ENCODE measurements around the gene SAPCD1.
A peak's percentile ranks its signal among the peaks of the same experiment; 100 is the strongest.

The SAPCD1 gene

DNA sequence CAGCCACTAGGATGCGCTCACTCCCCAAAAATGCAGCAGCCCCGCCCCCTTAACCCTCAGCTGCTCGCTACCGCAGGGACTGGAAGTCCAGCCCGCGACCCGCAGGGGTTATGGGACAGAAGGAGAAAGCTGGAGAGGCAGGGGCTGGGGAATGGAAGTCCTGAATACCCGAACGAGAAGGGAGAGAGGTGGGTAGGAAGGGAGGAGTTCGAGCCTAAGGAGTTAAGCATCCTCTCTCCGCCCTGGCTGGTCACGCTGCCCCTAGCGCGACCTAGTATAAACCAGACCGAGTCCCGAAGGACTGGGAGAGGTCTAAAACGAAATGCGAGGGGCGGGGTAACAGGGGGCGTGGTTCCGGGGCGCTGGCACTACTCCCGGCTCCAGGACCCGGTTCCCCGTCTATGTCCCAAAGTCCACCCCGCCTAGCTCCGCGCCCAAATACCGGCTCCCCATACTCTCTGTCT is 32.9 kb upstream of the SAPCD1 start:
- peak; percentile 91 for DNase-seq (ENCODE audit: low spot score)

DNA sequence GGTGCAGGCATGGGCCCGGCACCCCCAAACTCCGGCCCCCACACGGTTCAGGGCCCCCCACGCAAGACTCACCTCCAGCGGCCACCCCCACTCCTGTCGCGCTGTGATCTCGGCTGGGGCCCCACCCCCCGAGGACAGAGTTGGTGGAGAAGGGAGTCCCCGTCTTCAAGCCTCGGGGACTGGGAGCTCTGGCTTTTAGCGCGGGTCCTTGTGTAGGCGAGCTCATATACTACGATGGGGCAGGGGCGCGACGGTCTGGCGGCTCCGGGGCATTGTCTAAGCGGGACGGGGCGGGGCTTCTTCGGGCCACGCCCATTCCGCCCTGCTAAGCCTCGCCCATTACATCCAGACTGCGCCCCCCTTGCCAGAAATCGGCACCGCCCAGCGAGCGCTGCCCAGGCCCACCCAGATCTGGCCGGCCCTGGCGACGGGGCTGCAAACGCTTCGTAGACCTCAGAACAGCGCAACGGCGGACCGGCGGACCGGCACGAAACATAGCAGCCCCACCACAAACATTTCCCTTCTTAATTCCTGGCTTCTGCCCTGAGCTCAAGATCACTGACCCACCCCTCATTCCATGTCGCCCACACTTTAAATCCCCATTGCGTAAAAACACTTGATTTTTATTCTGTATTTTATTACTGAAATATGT is 32.4 kb upstream of the SAPCD1 start:
- peak; percentile 90 for DNase-seq (ENCODE audit: low spot score)

DNA sequence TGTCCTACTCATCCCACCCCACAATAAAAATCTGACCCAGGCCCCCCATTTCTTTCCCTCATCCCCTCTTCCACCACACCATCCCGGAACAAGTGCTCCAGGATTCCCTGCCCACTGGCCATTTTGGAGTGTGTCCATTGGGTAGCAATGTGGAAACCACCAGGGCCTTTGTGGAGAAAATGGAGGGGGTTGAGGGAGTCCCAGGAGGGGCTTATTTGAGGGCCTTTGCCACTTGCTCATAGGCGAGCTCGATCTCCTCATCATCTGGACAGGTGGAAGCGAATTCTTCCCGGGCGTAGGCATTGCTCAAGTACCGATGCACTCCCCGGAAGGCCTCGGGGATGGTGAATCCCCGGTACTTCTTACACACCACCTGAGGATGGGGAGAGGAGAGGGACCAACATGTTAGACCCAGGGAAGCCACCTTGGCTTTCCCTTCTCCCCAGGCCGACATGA is 31.8 kb upstream of the SAPCD1 start:
- no peak for DNase-seq (ENCODE audit: low spot score)

DNA sequence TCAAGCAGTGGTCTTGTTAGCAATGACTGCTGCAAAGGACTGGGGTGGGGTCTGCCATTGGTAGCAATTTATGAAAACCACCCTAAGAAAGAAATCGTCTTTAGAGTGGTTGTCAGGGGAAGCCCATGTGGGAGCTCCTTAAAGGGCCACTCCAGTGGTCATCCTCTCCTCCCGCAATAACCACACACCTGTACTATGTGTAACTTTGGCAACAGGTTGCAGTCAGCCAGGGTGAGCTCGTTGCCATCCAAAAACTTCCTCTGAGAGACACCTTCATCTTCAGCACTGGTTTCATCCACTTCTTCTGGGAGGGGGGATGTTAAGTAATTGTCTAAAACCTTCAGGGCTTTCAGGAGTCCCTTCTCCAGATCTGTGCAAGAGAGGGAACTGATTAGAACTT is 30.4 kb upstream of the SAPCD1 start:
- no peak for DNase-seq (ENCODE audit: low spot score)

DNA sequence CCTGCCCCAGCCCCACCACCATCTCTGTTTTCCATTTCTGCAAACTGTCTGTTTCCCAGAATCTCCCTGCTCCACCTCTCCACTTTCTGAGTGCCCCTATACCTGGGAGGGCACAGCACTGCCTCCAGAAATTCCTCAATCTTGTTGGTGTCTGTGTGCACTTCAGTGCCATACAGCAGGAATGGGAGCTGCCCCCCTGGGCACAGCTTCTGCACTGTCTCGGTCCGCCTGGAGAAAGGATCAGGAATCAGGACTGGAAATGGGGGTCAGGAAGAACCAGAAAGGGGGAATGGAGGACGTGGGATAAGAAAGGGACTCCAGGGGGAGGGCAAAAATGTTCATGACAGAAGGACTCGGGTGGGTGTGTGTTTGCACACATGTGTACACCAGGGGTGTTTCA is 28.7 kb upstream of the SAPCD1 start:
- DNase-seq (ENCODE audit: low spot score) = no peak

DNA sequence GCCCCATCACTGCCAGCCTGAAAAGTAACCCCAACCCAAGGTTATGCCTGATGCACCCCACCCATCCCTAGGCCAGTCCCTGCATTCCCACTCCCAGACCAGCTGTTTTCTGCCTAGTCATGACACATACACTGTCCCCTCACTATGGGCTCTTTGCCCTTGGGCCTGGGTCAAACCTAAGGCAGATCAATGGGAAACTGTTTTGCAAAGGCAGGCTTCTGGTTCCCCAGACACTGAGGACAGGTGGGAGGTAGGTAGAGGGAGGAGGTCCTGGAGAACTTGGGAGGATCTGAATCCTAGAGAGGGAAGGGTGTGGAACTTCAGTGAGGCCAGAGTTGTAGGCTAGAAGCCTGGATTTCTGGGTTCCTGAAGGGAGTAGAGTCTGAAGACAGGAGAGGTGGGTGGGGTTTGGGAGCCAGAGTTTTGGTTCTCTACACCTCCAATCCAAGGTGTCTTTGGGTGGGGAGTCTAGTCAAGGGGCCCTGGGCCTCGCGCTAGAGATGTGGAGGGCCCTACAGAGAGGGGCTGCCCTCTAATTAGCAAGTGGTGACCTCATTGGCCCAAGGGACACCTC is 28.1 kb upstream of the SAPCD1 start:
- no peak for DNase-seq (ENCODE audit: low spot score)

DNA sequence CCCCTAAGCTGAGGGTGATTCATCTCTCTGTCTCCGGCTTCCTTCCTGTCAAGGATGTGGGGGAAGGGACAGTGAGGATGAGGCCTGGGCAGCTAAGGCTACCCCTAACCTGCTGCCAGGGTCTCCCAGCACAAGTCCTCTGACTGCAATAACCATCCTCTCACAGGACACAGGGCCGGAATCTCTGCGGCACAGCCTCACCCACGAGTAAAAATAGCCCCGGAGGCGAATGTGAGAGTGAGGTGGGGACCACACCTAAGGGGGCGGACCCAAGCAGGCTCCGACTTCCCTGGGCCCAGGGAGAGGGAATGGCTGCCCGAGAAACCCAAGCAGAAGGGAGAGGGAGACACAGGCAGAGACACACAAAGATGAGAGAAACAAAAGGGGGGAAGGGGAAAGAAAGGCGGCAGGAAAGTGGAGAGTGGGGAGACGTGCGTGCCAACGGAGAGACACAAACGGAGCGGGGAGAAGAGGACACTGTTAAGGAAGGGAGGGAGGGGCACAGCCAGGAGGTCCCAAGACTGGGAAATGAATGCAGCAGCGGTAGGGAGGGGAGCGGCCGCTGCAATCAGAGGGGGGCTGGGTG is 27.5 kb upstream of the SAPCD1 start:
- no peak for DNase-seq (ENCODE audit: low spot score)

DNA sequence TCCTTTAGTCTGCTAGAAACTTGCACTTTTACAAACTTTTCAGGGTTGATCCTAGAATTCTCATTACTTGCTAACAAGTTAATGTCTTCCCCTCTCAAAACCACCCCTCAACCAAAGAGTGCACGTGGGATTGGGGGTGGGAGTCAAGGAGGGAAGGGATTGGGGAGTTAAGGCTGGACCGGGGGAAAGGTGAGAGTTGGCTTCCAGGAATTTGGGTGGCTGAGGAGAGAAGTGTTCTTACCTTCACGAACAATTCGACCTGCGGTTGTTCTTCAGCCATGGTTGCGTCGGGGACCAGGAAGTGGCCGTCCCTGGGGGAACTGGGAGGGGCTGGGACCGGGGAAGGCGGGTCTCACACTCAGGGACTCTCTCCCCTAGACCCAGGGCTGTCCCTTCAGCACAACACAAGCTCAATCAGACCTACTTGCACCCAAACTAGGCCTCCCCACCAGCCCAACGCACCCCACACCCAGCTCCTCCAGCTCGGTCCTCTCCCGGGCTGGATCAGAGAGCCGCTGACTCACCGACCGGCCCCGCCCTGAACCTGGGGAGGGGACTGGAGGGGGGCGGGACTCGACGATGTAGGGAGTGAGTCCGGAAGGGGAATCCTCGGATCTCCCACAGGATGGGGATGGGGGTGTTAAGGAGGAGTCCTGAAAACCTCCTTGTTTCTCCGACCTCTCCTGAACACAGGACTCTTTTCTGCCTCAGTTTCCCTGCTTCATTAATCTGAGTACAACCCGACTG is 26.3 kb upstream of the SAPCD1 start, which contains the start of gene CLIC1:
Gene CLIC1 (minus strand): TSS at position 510 of the 747 bp plus-strand sequence. CDS start 230 bp downstream, at position 280.
- DNase-seq (ENCODE audit: low spot score) = peak; percentile 59

DNA sequence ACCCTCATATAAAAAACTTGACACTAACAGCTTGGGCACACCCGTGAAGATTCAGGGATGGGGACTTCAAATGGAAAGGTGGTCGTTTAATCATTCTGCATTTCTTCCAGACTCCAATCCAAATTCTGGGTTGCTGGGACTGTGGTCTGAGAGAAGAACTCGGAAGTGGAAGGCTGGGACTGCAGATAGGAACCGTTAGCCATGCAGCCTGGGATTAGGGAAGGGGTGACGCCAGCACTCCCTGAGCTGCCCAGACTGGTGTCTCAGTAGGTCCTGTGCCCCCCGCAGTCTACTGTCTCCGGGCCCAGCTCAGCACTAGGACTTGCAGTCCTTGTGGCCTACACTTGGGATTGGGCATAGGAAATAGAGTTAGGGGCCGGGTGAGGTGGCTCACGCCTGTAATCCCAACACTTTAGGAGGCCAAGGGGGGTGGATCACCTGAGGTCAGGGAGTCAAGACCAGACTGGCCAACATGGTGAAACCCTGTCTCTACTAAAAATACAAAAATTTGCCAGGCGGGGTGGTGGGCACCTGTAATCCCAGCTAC is 25.6 kb upstream of the SAPCD1 start:
- no peak for DNase-seq (ENCODE audit: low spot score)

DNA sequence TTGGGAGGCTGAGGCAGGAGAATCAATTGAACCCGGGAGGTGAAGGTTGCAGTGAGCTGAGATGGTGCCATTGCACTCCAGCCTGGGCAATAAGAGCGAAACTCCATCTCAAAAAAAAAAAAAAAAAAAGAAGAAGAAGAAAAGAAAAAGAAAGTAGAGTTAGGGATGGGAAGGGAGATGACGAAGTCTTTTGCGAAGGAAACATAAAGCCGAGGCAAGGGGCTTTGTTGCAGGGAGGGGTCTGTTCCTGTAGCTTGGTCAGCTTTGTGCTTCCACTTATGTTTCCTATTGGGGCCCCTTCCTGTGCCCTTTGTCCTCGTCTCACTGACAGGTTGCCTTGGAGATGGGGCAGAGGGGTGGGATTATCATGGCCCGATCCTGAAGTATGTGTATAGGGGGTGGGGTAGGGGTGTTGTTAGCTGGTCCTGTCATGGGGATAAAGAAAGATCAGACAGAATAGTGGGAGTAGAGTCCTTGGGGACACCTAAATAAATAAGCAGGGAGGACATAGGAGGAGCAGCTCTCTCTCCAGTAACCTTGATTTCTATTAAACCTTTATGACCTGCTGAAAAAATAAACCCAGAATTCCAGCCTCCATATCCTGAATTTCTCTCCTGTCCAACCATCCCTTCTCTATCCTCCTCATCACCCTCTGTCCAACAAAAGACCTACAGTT is 25.0 kb upstream of the SAPCD1 start:
- DNase-seq (ENCODE audit: low spot score) = no peak

DNA sequence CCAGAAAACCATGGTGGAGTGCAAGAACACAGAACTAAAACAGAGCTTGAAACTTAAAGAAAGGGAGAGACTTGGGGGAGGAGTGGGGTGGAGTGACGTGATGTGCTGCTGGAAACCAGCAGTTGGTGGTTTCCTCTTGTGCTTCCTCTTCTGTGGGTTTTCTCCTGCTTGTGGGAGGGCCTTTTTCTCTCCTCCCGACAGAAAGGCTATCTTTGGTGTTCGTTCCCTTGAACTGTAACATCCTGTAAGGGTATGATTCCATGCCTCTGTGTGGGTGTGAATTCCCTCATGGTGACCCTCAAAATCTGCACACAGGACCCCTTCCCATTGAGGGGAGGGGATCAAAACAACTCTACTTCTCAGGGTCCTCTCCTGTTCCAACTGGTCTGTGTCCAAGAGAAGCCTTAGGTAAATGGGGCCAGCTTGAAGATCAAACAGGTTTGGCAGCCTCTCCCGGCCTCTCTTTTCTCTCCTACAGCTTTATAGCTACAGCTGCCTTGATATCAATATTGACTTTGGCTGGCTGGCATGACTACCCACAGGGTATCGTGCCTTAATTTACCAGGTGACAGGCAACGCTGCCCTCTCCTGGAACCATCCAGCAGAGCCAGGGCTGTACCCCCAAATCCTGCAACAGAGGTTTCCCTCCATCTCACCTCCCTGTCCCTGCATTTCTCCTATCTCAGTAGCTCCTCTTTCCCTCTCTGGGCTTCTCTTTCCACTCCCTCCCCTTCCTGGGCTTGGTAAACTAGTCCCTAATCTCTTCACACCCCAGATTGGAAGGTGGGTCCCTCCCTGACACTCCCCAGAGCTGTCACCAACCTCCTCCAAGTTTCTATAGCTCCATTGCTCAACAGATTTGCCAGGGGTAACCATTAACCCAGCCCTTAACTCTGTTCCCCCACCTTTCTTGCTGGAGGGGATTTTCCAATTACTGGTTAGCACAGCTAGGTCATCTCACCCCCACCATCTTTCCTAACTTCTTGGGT is 24.2 kb upstream of the SAPCD1 start:
- no peak for DNase-seq (ENCODE audit: low spot score)

DNA sequence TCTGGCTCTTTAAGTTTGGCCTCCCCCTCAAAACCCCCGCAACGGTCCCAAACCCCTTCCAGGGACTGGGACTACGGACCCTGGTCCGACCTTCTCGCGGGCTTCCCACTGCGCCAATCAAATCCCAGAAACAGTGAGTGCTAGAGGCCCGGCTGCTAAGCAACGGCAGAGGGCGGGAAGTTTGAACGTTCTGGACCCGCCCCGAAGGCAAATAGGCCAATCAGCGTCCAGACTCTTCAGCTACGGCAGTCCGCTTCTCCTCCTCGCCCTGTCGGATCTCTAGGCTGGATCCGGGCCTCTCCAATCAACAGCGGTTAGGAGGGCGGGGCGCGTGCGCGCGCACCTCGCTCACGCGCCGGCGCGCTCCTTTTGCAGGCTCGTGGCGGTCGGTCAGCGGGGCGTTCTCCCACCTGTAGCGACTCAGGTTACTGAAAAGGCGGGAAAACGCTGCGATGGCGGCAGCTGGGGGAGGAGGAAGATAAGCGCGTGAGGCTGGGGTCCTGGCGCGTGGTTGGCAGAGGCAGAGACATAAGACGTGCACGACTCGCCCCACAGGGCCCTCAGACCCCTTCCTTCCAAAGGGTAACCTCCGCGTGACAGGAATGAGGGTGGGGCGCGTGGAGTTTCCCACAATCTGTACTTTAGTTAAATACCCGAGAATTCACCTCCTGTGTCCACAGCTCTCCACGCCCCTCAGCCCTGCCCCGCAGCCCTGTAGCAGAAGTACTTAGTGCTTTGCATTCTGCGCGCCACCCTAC is 22.6 kb upstream of the SAPCD1 start, which contains the start of gene MSH5:
Gene MSH5 (plus strand): TSS at position 367 of the 758 bp plus-strand sequence. CDS start 462 bp downstream, outside the sequence.
- peak; percentile 97 for DNase-seq (ENCODE audit: low spot score)

DNA sequence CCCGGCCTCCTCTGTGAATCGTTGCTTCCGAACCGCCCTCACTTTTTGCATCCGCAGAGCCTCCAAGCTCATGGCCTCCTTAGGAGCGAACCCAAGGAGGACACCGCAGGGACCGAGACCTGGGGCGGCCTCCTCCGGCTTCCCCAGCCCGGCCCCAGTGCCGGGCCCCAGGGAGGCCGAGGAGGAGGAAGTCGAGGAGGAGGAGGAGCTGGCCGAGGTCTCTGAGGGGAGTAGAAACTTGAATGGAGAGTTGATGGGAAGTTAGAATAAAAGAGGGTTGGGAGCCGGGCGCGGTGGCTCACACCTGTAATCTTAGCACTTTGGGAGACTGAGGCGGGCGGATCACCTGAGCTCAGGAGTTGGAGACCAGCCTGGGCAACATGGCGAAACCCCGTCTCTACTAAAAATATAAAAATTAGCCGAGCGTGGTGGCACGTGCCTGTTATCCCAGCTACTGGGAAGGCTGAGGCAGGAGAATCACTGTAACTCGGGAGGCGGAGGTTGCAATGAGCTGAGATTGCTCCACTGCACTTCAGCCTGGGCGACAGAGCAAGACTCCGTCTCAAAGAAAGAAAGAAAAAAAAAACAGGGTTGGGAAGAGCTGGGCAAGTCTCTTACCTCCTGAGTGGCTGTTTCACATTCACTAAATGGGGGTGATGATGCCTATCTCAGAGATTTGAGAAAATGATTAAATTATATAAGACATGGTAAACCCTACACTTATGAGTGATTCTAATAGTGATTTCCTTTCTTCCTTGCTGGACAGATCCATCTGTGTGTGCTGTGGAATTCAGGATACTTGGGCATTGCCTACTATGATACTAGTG is 21.8 kb upstream of the SAPCD1 start:
- DNase-seq (ENCODE audit: low spot score) = no peak

DNA sequence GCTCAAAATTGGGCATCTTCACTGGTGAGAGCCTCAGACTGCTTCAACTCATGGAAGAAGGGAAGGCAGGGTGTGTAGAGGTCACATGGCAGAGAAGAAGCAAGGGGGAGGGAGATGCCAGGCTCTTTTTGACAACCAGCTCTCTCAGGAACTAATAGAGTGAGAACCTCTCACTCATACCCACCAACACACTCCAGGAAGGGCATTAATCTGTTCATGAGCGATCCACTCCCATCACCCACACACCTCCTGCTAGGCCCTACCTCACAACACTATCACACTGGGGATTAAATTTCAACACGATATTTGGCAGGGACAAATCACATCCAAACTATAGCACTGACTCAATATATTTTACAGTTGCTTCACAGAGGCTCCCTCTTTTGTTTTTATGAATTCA is 20.6 kb upstream of the SAPCD1 start:
- DNase-seq (ENCODE audit: low spot score) = no peak

DNA sequence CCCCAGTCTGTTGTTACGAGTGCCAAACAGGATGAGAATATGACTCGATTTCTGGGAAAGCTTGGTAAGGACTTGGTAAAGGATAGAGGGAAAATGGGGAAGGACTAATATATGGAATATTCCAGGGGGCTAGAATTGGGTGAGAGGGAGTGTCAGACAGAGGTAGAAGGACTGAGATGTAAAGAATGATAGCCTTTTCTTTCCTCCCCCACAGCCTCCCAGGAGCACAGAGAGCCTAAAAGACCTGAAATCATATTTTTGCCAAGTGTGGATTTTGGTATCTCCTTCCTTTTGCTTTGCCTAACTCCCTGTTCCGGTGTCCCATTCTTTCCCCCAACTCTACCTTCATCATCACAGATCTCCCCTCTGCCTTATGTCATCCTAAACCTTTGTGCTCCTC is 19.6 kb upstream of the SAPCD1 start:
- no peak for DNase-seq (ENCODE audit: low spot score)

DNA sequence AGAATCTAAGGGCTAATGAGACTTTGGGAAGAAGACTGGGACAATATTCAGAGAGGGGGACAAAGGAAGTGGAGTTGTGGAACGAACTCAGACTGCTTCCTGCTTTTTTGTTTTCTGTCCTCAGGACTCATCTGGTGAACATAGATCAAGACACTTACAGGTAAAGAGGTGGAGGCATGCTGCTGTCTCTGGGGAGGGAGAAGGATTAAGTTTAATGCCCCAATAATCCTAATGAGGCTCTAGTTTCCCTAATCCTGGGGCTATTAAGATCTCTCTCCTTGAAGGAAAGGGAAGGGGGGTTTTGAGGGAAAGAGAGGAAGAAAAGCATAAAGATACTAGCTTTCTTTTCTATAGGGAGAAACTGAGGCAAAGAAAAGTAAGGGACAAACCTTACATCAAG is 18.0 kb upstream of the SAPCD1 start:
- no peak for DNase-seq (ENCODE audit: low spot score)

DNA sequence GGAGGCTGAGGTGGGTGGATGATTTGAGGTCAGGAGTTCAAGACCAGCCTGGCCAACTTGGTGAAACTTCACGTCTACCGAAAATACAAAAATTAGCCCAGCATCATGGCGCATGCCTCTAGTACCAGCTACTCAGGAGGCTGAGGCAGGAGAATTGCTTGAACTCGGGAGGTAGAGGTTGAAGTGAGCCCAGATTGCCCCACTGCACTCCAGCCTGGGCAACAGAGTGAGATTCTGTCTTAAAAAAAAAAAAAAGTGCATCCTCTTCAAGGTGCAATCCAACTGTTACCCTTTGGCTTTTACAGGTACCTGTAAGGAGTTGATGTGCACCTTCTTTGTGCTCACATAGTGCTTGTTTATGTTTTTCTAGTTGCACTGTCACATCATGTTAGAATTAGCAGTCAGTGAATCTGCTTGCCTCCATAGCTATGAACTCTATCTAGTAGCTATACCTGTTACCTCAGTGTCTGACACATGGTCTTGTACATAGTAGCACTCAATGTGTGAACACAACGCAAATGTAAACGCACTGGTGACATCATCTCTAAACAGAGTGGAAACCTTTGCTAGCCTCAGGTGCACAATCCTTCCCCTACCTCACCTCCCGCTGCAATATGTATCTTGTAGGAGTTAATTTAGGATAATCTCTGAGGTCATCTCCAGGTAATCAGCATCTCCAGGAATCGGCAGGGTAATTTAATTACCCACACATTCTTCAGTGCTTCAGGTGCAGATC is 13.0 kb upstream of the SAPCD1 start:
- no peak for DNase-seq (ENCODE audit: low spot score)

All from SK-N-DZ (cell line).